GM18519 (cell line): ENCODE results near the gene TSR3.

Source experiments
- ATAC-seq: cut with Tn5 transposase; IDR thresholded peaks from one replicate; pipeline ENCODE4 v1.9.1; 2021; ENCODE audit warnings: mild to moderate bottlenecking, moderate library complexity; ENCODE audit not compliant: unreplicated experiment, low FRiP score

Gene TSR3

GRCh38 chr16:1378087-1378803, 26.6 kb upstream of the TSR3 start:
- no peak for ATAC-seq

- no peak for ATAC-seq
Observed at GRCh38 chr16:1377406-1378010, 25.8 kb upstream of the TSR3 start.

- ATAC-seq = no peak
Observed at GRCh38 chr16:1375741-1376410, 24.2 kb upstream of the TSR3 start.

- no peak for ATAC-seq
Observed at GRCh38 chr16:1375298-1375640, 23.6 kb upstream of the TSR3 start.

- no peak for ATAC-seq
Observed at GRCh38 chr16:1374418-1375297, 23.0 kb upstream of the TSR3 start.

GRCh38 chr16:1372292-1372950, 20.7 kb upstream of the TSR3 start:
- no peak for ATAC-seq

GRCh38 chr16:1371054-1371978, 19.6 kb upstream of the TSR3 start:
- no peak for ATAC-seq

GRCh38 chr16:1367486-1368174, 16.0 kb upstream of the TSR3 start:
- no peak for ATAC-seq

- no peak for ATAC-seq
Observed at GRCh38 chr16:1366712-1367299, 15.1 kb upstream of the TSR3 start.

GRCh38 chr16:1366060-1366711, 14.5 kb upstream of the TSR3 start:
- ATAC-seq = no peak

- no peak for ATAC-seq
Observed at GRCh38 chr16:1364510-1364909, 12.8 kb upstream of the TSR3 start.

- no peak for ATAC-seq
Observed at GRCh38 chr16:1363501-1364041, 11.9 kb upstream of the TSR3 start.

GRCh38 chr16:1362807-1363206, 11.1 kb upstream of the TSR3 start:
- ATAC-seq = no peak

GRCh38 chr16:1361685-1362360, 10.1 kb upstream of the TSR3 start:
- ATAC-seq = no peak

- no peak for ATAC-seq
Observed at GRCh38 chr16:1357906-1358566, 6.4 kb upstream of the TSR3 start.

- no peak for ATAC-seq
Observed at GRCh38 chr16:1356061-1356900, 4.6 kb upstream of the TSR3 start.
